MM.1S (cell line): ENCODE measurements around the gene TYK2.

ENCODE experiments used
- EZH2 ChIP-seq: fragments of 300-600 bp; sonication (generic); optimal IDR thresholded peaks from 2 replicates; pipeline ENCODE3; 2017; ENCODE audit warnings: low read depth, mild to moderate bottlenecking, antibody characterized with exemption, low read length, mixed read lengths
- EZH2phosphoT487 ChIP-seq: fragments of 300-600 bp; sonication (generic); IDR thresholded peaks from 2 replicates; pipeline ENCODE4 v1.6.1; 2018; ENCODE audit warnings: antibody characterized with exemption, low read length
- TF ChIP-seq, protein P1 (sequence below): fragments of 300-600 bp; sonication (generic); IDR thresholded peaks from 2 replicates; pipeline ENCODE4 v1.5.1; 2016; ENCODE audit warnings: antibody characterized with exemption, low read length, mixed read lengths

- TF ChIP-seq, protein P1, sequence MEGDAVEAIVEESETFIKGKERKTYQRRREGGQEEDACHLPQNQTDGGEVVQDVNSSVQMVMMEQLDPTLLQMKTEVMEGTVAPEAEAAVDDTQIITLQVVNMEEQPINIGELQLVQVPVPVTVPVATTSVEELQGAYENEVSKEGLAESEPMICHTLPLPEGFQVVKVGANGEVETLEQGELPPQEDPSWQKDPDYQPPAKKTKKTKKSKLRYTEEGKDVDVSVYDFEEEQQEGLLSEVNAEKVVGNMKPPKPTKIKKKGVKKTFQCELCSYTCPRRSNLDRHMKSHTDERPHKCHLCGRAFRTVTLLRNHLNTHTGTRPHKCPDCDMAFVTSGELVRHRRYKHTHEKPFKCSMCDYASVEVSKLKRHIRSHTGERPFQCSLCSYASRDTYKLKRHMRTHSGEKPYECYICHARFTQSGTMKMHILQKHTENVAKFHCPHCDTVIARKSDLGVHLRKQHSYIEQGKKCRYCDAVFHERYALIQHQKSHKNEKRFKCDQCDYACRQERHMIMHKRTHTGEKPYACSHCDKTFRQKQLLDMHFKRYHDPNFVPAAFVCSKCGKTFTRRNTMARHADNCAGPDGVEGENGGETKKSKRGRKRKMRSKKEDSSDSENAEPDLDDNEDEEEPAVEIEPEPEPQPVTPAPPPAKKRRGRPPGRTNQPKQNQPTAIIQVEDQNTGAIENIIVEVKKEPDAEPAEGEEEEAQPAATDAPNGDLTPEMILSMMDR = no peak
- no peak for TF ChIP-seq EZH2
- TF ChIP-seq EZH2phosphoT487 = no peak
Measured at GRCh38 chr19:10363789-10364281, 16.5 kb downstream of the TYK2 start.
